Activated B cell treated with CpG ODN at 0.5 μM for 24 hours (primary cell): ENCODE data around the gene LGALS9. TPM values are rescaled to one million over a fixed set of nuclear protein-coding genes. Genes with fewer than 3 reads are reported as not detected.
"Not testable (repeated sequence)": the region's sequence is repeated elsewhere in the genome, so short reads cannot be mapped to it uniquely, and the experiment has no call there.

Experiments used
- ATAC-seq: fragments of 200-7000 bp; cut with Tn5 transposase; one replicate; pipeline ENCODE4 v1.10.0; 2021; ENCODE audit warnings: low read depth, mild to moderate bottlenecking, moderate library complexity
- CTCF ChIA-PET: fragments of 350-600 bp; sonication (Branson Sonifier 250); formaldehyde crosslinking; loops from one replicate; lab custom pipeline; 2021; ENCODE audit warnings: antibody characterized with exemption; lab: Charles Lee
- POLR2A ChIA-PET: fragments of 350-600 bp; sonication (Branson Sonifier 250); formaldehyde crosslinking; loops from one replicate; lab custom pipeline; 2021; ENCODE audit warnings: antibody characterized with exemption; lab: Charles Lee
- DNase-seq: peaks from one replicate; pipeline ENCODE4 v3.0.0; 2022
- H3K27ac Mint-ChIP-seq: one replicate; pipeline ENCODE4 v1.8.0; 2020; ENCODE audit warnings: mixed read lengths
- H3K27me3 Mint-ChIP-seq: one replicate; pipeline ENCODE4 v1.8.0; 2021; ENCODE audit warnings: mixed read lengths
- H3K36me3 Mint-ChIP-seq: one replicate; pipeline ENCODE4 v1.8.0; 2021; ENCODE audit warnings: low read depth, mixed read lengths
- H3K4me1 Mint-ChIP-seq: one replicate; pipeline ENCODE4 v1.8.0; 2021; ENCODE audit warnings: mixed read lengths
- H3K4me3 Mint-ChIP-seq: one replicate; pipeline ENCODE4 v1.8.0; 2020; ENCODE audit warnings: mild to moderate bottlenecking, mixed read lengths
- H3K9me3 Mint-ChIP-seq: one replicate; pipeline ENCODE4 v1.8.0; 2020; ENCODE audit warnings: mixed read lengths
- CTCF ChIP-seq: fragments of 200-600 bp; IDR thresholded peaks from one replicate; pipeline ENCODE4 v1.8.0; 2022; ENCODE audit warnings: antibody characterized with exemption, mild to moderate bottlenecking
- intact Hi-C: fragments of 100-400 bp; cut with micrococcal nuclease; formaldehyde crosslinking; loops from one replicate; pipeline ENCODE4 v1.15.1; 2024
- total RNA-seq: library from RNA; stranded (reverse); gene quantifications from 2 replicates; pipeline ENCODE4 v1.2.3, GENCODE V29; 2022

Gene LGALS9
- total RNA-seq, 1 donor from 2014 or later: 79.9 TPM

GRCh38 chr17:27649929-27650328, 18.9 kb downstream of the LGALS9 start:
- Mint-ChIP-seq H3K9me3 (no peaks in the 10 kb centered on the region), H3K4me1 (peaks cover 11% of the 10 kb centered on the region), H3K36me3 (peaks cover 24% of the 10 kb centered on the region), H3K27ac (no peak overlapping the region), H3K4me3 (no peak overlapping the region), H3K27me3 (peaks cover 2% of the 10 kb centered on the region)
- POLR2A ChIA-PET: no interaction called here
- CTCF ChIA-PET: interaction anchor here (1.2 to 6.7 kb wide), 7 partner anchors 8 to 300 kb away, joined by 3 to 112 read pairs (median 6); no protein-coding TSS in a partner anchor
- no peak for TF ChIP-seq CTCF
- intact Hi-C loops: loop anchor here (2.0 kb wide), 1 partner anchor 413 kb away; no protein-coding TSS in a partner anchor
- ATAC-seq: no peak
- no peak for DNase-seq

GRCh38 chr17:27650836-27651235, 19.8 kb downstream of the LGALS9 start:
- POLR2A ChIA-PET: interaction anchor here (0.6 kb wide), 1 partner anchor 22 kb away, joined by 3 read pairs; no protein-coding TSS in a partner anchor
- H3K27ac Mint-ChIP-seq: no peak overlapping the region
- no peaks in the 10 kb centered on the region for H3K9me3 Mint-ChIP-seq
- peaks cover 2% of the 10 kb centered on the region for H3K27me3 Mint-ChIP-seq
- H3K4me3 Mint-ChIP-seq: no peak overlapping the region
- no peak for TF ChIP-seq CTCF
- no peak for DNase-seq
- intact Hi-C loops: loop anchor here (1.0 to 2.0 kb wide), 4 partner anchors 42 to 414 kb away; no protein-coding TSS in a partner anchor
- ATAC-seq: no peak
- H3K36me3 Mint-ChIP-seq: peaks cover 24% of the 10 kb centered on the region
- CTCF ChIA-PET: interaction anchor here (0.7 to 6.7 kb wide), 10 partner anchors 9 to 414 kb away, joined by 3 to 112 read pairs (median 5); no protein-coding TSS in a partner anchor
- H3K4me1 Mint-ChIP-seq: peaks cover 11% of the 10 kb centered on the region

- H3K4me3 Mint-ChIP-seq: no peak overlapping the region
- TF ChIP-seq CTCF: peak; percentile 25
- H3K27ac Mint-ChIP-seq: no peak overlapping the region
- H3K36me3 Mint-ChIP-seq: peaks cover 24% of the 10 kb centered on the region
- ATAC-seq (peak; percentile 71), DNase-seq (peak; percentile 61)
- intact Hi-C loops: loop anchor here (1.0 to 2.0 kb wide), 4 partner anchors 42 to 415 kb away; no protein-coding TSS in a partner anchor
- CTCF ChIA-PET: interaction anchor here (0.7 to 6.7 kb wide), 10 partner anchors 10 to 415 kb away, joined by 3 to 112 read pairs (median 4); no protein-coding TSS in a partner anchor
- peaks cover 2% of the 10 kb centered on the region for H3K27me3 Mint-ChIP-seq
- no peaks in the 10 kb centered on the region for H3K9me3 Mint-ChIP-seq
- H3K4me1 Mint-ChIP-seq: peaks cover 11% of the 10 kb centered on the region
- POLR2A ChIA-PET: interaction anchor here (0.6 kb wide), 1 partner anchor 23 kb away, joined by 3 read pairs; no protein-coding TSS in a partner anchor
Observed at GRCh38 chr17:27651411-27652345, 20.7 kb downstream of the LGALS9 start.

GRCh38 chr17:27653449-27653971, 22.5 kb downstream of the LGALS9 start:
- H3K4me1 Mint-ChIP-seq, ATAC-seq, POLR2A ChIA-PET, H3K27me3 Mint-ChIP-seq, H3K4me3 Mint-ChIP-seq, H3K36me3 Mint-ChIP-seq, H3K9me3 Mint-ChIP-seq, H3K27ac Mint-ChIP-seq, DNase-seq, intact Hi-C loops: not testable (repeated sequence)
- CTCF ChIA-PET: interaction anchor here (4.3 to 6.7 kb wide), 2 partner anchors 44 to 51 kb away, joined by 20 to 112 read pairs; no protein-coding TSS in a partner anchor

- DNase-seq: no peak
- intact Hi-C loops: loop anchor here (1.0 to 2.0 kb wide), 3 partner anchors 226 to 597 kb away; no protein-coding TSS in a partner anchor
- H3K4me1 Mint-ChIP-seq: peaks cover 8% of the 10 kb centered on the region
- peaks cover 2% of the 10 kb centered on the region for H3K27me3 Mint-ChIP-seq
- H3K36me3 Mint-ChIP-seq: peaks cover 5% of the 10 kb centered on the region
- ATAC-seq: no peak
- POLR2A ChIA-PET: no interaction called here
- CTCF ChIA-PET: interaction anchor here (1.0 to 6.7 kb wide), 11 partner anchors 10 to 447 kb away, joined by 3 to 112 read pairs (median 6); no protein-coding TSS in a partner anchor
- H3K9me3 Mint-ChIP-seq: no peaks in the 10 kb centered on the region
- no peak overlapping the region for H3K4me3 Mint-ChIP-seq
- TF ChIP-seq CTCF: no peak
- no peak overlapping the region for H3K27ac Mint-ChIP-seq
Observed at GRCh38 chr17:27654136-27654535, 23.1 kb downstream of the LGALS9 start.
